Fibroblast of lung (primary cell): ENCODE data around the gene MTF2.

Experiments used
- CTCF ChIP-seq, 2 donors: IDR thresholded peaks in 1 of 2; conservative IDR thresholded peaks in 1 of 2; 1 replicate in 1 of 2; 2 replicates in 1 of 2; pipeline ENCODE4 v1.5.1; 2011 to 2012; ENCODE audit warnings: low read length in 2 of 2, control low read depth in 1 of 2, inconsistent platforms in 1 of 2, low read depth in 1 of 2, mild to moderate bottlenecking in 1 of 2
- EZH2 ChIP-seq: IDR thresholded peaks from 2 replicates; pipeline ENCODE4 v1.5.1; 2012; ENCODE audit warnings: low read length, control low read depth, mild to moderate bottlenecking; ENCODE audit errors: missing control alignments

- TF ChIP-seq CTCF (conservative IDR thresholded peaks at IDR 0.05 in 1 of 2, IDR thresholded peaks at IDR 0.05 in 1 of 2; ENCODE audit: low read depth in 1 of 2, low read length in 2 of 2) (no peak), EZH2 (no peak)
Measured at GRCh38 chr1:93171549-93172034, 92.5 kb downstream of the MTF2 start.
